GM13976 (cell line): ENCODE measurements around the gene SCYGR7.

ENCODE experiments used
- DNase-seq: peaks from one replicate; pipeline ENCODE4 v3.0.0; 2012; ENCODE audit warnings: low spot score
- CTCF ChIP-seq: IDR thresholded peaks from 2 replicates; pipeline ENCODE4 v1.5.1; 2012; ENCODE audit warnings: borderline replicate concordance, mild to moderate bottlenecking; ENCODE audit not compliant: insufficient read depth; ENCODE audit errors: extremely low read depth, missing control alignments, control extremely low read depth
- in situ Hi-C: fragments of 300-500 bp; cut with MboI; formaldehyde crosslinking; loops from one replicate; pipeline ENCODE4 v1.12.0; 2022; ENCODE audit warnings: low sequenced_read_pairs, mixed read lengths, inconsistent platforms; ENCODE audit not compliant: unreplicated experiment

SCYGR7 gene

GRCh38 chr2:227767830-227768229 lies 39.7 kb downstream of the SCYGR7 start:
- no peak for TF ChIP-seq CTCF
- no peak for DNase-seq
- in situ Hi-C loops = loop anchor here (10.0 to 25.0 kb wide), 2 partner anchors 363 to 631 kb away; no protein-coding TSS in a partner anchor

GRCh38 chr2:227772197-227772661 lies 44.1 kb downstream of the SCYGR7 start:
- in situ Hi-C loops = loop anchor here (10.0 to 25.0 kb wide), 2 partner anchors 83 to 635 kb away; no protein-coding TSS in a partner anchor
- DNase-seq = no peak
- TF ChIP-seq CTCF = no peak

- DNase-seq = no peak
- in situ Hi-C loops = loop anchor here (10.0 to 25.0 kb wide), 2 partner anchors 82 to 636 kb away; no protein-coding TSS in a partner anchor
- TF ChIP-seq CTCF = no peak
These were observed 44.8 kb downstream of the SCYGR7 start for GRCh38 chr2:227772932-227773331.

GRCh38 chr2:227774011-227774624 lies 46.0 kb downstream of the SCYGR7 start:
- in situ Hi-C loops = loop anchor here (10.0 to 25.0 kb wide), 2 partner anchors 81 to 637 kb away; no protein-coding TSS in a partner anchor
- peak; percentile 51 for DNase-seq
- peak; percentile 17 for TF ChIP-seq CTCF

- in situ Hi-C loops = loop anchor here (10.0 to 25.0 kb wide), 2 partner anchors 80 to 638 kb away; no protein-coding TSS in a partner anchor
- TF ChIP-seq CTCF = no peak
- DNase-seq = no peak
These were observed 47.0 kb downstream of the SCYGR7 start for GRCh38 chr2:227774895-227775842.
